Adrenal gland (tissue), 12 donors: ENCODE results near the gene AHCYL1. TPM values are rescaled to one million over a fixed set of nuclear protein-coding genes. Genes with fewer than 3 reads are reported as not detected.

Experiments used
- DNase-seq, 7 donors: peaks; one replicate each; pipeline ENCODE4 v3.0.0-alpha.2; 2019 to 2020
- H3K27ac ChIP-seq, 5 donors: fragments of 200-600 bp; sonication (generic) in 4 of 5; 1 replicate in 3 of 5; 2 replicates in 2 of 5; pipeline versions ENCODE4 v1.5.1 to v1.8.0; 2016 to 2020; ENCODE audit warnings: mild to moderate bottlenecking in 1 of 5
- H3K27me3 ChIP-seq: fragments of 200-600 bp; 2 replicates; pipeline ENCODE4 v1.8.0; 2021
- H3K36me3 ChIP-seq, 2 donors: fragments of 200-600 bp; replicated peaks in 1 of 2; 1 replicate in 1 of 2; 2 replicates in 1 of 2; pipeline versions ENCODE4 v1.5.1 to v1.8.0; 2018 to 2022
- H3K4me1 ChIP-seq, 2 donors: fragments of 200-600 bp; replicated peaks in 1 of 2; 1 replicate in 1 of 2; 2 replicates in 1 of 2; pipeline versions ENCODE4 v1.5.1 to v1.8.0; 2018 to 2021
- H3K4me3 ChIP-seq, 4 donors: fragments of 200-600 bp; sonication (generic) in 3 of 4; one replicate each; pipeline ENCODE4 v1.5.1; 2016 to 2018
- H3K9me3 ChIP-seq, 3 donors: fragments of 200-600 bp; sonication (generic) in 1 of 3; replicated peaks in 1 of 3; 1 replicate in 2 of 3; 2 replicates in 1 of 3; pipeline versions ENCODE4 v1.5.1 to v1.8.0; 2016 to 2021
- CTCF ChIP-seq, 6 experiments: fragments of 450-650 bp in 4 of 6; fragments of 200-600 bp in 2 of 6; sonication (generic) in 1 of 6; IDR thresholded peaks; 1 replicate in 5 of 6; 2 replicates in 1 of 6; pipeline versions ENCODE4 v1.5.1 to v1.8.0; 2016 to 2021; ENCODE audit warnings: antibody characterized with exemption in 6 of 6, mild to moderate bottlenecking in 2 of 6, moderate library complexity in 1 of 6
- POLR2A ChIP-seq, 2 donors: fragments of 450-650 bp; IDR thresholded peaks; one replicate each; pipeline ENCODE4 v1.6.1; 2017; ENCODE audit warnings: antibody characterized with exemption in 2 of 2, mild to moderate bottlenecking in 2 of 2, moderate library complexity in 1 of 2
- WGBS, 4 donors: extraction: QIAGEN DNeasy Blood & Tissue Kit in 2 of 4; methylation state at CpG; one replicate each; pipeline versions ENCODE4 v1.1.5 to v1.1.7; 2013 to 2017; 5-methylcytosine and 5-hydroxymethylcytosine counted together
- intact Hi-C, 2 donors: fragments of 100-400 bp; cut with DNase I; formaldehyde crosslinking; loops; one replicate each; pipeline versions ENCODE4 v1.14.1 to v1.15.0; 2022 to 2023
- polyA plus RNA-seq, 3 donors: library from polyadenylated mRNA; stranded (reverse); fragments of 200-250 nt in 2 of 3; fragments of 350-450 nt in 1 of 3; fragmentation: Illumina TruSeq in 1 of 3; extraction: RNeasy Lipid Tissue Mini Kit (QIAGEN cat#74804) in 1 of 3; gene quantifications; one replicate each; pipeline ENCODE4 v1.2.3, GENCODE V29; 2013 to 2014
- total RNA-seq, 9 donors: library from RNA; depleted of rRNA in 4 of 9; stranded (reverse); fragments of >200 nt in 4 of 9; fragments of 120-200 nt in 1 of 9; fragmentation: NEBNext Ultra II Directional in 1 of 9; extraction: Animal tissue kit (Norgen Biotek cat#: 25700) in 1 of 9; gene quantifications; one replicate each; pipeline versions ENCODE4 v1.1.0 to v1.2.4, GENCODE V29; 2013 to 2023
- donor health status: healthy with polysubstance abuse.
- donor health status: Bipolar disorder and iron deficiency.
- donor health status: DM: yes; HTN: yes; CAD: no.
- donor health status: DM: no; HTN: no; CAD: no.
- donor health status: DM: no; HTN: no; CAD: no.
- donor health status: DM: yes; HTN: yes; CAD: no.

The AHCYL1 gene
- total and polyA plus RNA-seq, 12 donors, result 33.5 to 172 (median 95.3) TPM

GRCh38 chr1:110050602-110051261 is 66.2 kb downstream of the AHCYL1 start:
- DNase-seq, result peak in 4 of 7 donors; percentile 46 to 64 (median 58)
- 32 to 37% (median 36%) methylated on average over 2 to 4 of the region's 4 CpGs for WGBS, 4 donors
- Histone ChIP-seq H3K9me3 (no peaks in the 10 kb centered on the region), H3K27me3 (no peaks in the 10 kb centered on the region), H3K36me3 (peaks cover 0 to 94% of the 10 kb centered on the region in 2 donors), H3K4me3 (no peak overlapping the region), H3K27ac (peak overlapping the region in 3 of 5 donors; percentile 60 to 68 (median 66)), H3K4me1 (peaks cover 14 to 28% of the 10 kb centered on the region in 2 donors)
- TF ChIP-seq CTCF (IDR thresholded peaks at IDR 0.05) (no peak), POLR2A (IDR thresholded peaks at IDR 0.05) (no peak)
- intact Hi-C loops, result loop anchor here in 1 of 2 donors (5.0 kb wide), 1 partner anchor 57 kb away; no protein-coding TSS in a partner anchor

- Histone ChIP-seq H3K9me3 (no peaks in the 10 kb centered on the region), H3K27me3 (no peaks in the 10 kb centered on the region), H3K36me3 (peaks cover 0 to 94% of the 10 kb centered on the region in 2 donors), H3K4me1 (peaks cover 15 to 33% of the 10 kb centered on the region in 2 donors), H3K4me3 (no peak overlapping the region), H3K27ac (peak overlapping the region in 3 of 5 donors; percentile 60 to 66 (median 62))
- no peak for DNase-seq
- WGBS, 4 donors, result 35 to 45% (median 42%) methylated on average over 2 of the region's 2 CpGs
- intact Hi-C loops, result loop anchor here in 1 of 2 donors (5.0 kb wide), 1 partner anchor 56 kb away; no protein-coding TSS in a partner anchor
- no peak for TF ChIP-seq POLR2A (IDR thresholded peaks at IDR 0.05)
- TF ChIP-seq CTCF (IDR thresholded peaks at IDR 0.05), result no peak
These were observed 66.7 kb downstream of the AHCYL1 start for GRCh38 chr1:110051262-110051648.

- peaks cover 18 to 56% of the 10 kb centered on the region in 2 donors for H3K4me1 ChIP-seq
- DNase-seq, result peak; percentile 60 to 91 (median 77)
- intact Hi-C loops, result loop anchor here in 1 of 2 donors (5.0 kb wide), 1 partner anchor 54 kb away; no protein-coding TSS in a partner anchor
- H3K27ac ChIP-seq, result no peak overlapping the region
- no peaks in the 10 kb centered on the region for H3K27me3 ChIP-seq
- WGBS, 4 donors, result 47 to 67% (median 53%) methylated on average over 13 to 16 of the region's 16 CpGs
- TF ChIP-seq POLR2A (IDR thresholded peaks at IDR 0.05) (no peak), CTCF (IDR thresholded peaks at IDR 0.05) (peak; percentile 91 to 97 (median 94))
- H3K4me3 ChIP-seq, result no peak overlapping the region
- peaks cover 0 to 78% of the 10 kb centered on the region in 2 donors for H3K36me3 ChIP-seq
- no peaks in the 10 kb centered on the region for H3K9me3 ChIP-seq
These were observed 69.2 kb downstream of the AHCYL1 start for GRCh38 chr1:110053552-110054428.
